HG02852 (cell line): ENCODE results near the gene PSAP.

Experiments
- ATAC-seq: cut with Tn5 transposase; IDR thresholded peaks from one replicate; pipeline ENCODE4 v1.9.1; 2021; ENCODE audit warnings: mild to moderate bottlenecking, moderate library complexity; ENCODE audit not compliant: unreplicated experiment

PSAP gene

GRCh38 chr10:71811351-71811750 is 39.7 kb downstream of the PSAP start:
- ATAC-seq = no peak

DNA sequence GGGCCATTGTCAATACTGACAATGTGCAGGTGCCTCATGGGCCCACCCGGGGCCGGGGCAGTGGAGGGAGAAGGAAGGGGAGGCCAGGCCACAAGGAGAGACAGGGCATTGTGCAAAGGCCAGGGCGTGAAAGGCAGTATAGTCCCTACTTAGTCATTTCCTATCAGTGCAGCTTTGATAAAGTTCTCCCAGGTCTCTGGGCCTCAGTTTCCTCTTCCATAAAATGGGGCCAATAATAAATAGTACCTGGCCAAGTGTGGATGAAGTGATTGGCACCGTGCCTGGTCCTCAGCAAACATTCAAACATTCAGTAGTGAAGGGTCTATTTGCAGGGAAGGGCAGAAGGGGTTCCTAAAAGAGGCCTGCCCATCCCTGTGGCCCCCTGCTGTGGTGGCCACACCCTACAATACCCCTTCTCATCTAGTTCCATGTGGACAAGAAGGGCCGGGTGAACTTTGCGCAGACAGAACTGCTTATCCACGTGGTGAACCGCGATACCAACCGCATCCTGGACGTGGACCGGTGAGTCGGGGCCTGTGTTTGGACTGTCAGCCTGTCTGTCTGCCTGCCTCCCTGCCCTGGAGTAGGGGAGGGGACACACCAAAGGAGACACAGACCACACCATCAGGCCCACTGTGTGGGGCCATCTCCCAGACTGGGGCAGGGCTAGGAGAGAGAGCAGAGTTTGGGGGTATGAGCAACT is 40.9 kb downstream of the PSAP start:
- no peak for ATAC-seq

DNA sequence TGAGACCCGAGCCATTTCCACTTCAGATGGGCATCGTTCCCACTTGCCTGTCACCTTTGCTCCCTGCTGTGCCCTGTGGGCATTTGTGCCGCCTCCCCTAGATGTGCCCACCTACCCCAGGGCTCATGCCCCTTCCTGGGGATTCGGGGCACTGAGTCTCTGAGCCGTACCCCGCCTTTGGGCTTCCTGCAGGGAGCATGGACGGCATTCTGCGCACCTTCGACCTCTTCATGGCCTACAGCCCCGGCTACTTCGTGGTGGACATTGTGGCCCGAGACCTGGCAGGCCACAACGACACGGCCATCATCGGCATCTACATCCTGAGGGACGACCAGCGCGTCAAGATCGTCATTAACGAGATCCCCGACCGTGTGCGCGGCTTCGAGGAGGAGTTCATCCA is 41.4 kb downstream of the PSAP start:
- ATAC-seq = no peak

- ATAC-seq = no peak
These were observed 43.2 kb downstream of the PSAP start for GRCh38 chr10:71807557-71808510.

DNA sequence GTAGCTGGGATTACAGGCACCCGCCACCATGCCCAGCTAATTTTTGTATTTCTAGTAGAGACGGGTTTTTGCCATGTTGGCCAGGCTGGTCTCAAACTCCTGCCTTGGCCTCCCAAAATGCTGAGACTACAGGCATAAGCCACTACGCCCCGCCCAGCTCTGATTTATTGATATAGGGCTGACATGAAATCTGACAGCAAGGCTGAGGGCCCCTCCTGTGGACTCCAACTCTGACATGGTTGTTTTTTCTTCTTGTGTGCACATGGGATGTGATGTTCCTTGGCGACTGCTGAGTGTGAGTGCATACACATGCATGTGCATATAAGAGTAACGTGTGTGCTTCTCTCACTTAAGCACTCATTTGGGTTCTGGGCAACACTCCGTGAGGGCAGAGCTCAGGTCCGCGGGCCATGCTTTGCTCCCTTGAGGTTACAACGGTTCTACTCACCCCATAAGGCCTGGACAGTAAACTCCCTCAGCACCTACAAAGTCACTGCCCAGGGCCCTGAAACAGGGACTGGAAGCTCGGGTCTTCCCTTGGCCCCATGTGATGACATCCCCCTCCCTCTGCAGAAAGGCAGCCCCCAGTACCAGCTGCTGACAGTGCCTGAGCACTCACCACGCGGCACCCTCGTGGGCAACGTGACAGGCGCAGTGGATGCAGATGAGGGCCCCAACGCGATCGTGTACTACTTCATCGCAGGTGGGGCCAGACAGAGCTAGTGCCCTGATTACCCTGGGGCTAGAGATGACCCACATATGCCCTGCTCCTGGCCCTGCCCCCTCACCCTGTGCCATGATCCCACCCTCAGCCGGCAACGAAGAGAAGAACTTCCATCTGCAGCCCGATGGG is 44.1 kb downstream of the PSAP start:
- ATAC-seq = no peak

DNA sequence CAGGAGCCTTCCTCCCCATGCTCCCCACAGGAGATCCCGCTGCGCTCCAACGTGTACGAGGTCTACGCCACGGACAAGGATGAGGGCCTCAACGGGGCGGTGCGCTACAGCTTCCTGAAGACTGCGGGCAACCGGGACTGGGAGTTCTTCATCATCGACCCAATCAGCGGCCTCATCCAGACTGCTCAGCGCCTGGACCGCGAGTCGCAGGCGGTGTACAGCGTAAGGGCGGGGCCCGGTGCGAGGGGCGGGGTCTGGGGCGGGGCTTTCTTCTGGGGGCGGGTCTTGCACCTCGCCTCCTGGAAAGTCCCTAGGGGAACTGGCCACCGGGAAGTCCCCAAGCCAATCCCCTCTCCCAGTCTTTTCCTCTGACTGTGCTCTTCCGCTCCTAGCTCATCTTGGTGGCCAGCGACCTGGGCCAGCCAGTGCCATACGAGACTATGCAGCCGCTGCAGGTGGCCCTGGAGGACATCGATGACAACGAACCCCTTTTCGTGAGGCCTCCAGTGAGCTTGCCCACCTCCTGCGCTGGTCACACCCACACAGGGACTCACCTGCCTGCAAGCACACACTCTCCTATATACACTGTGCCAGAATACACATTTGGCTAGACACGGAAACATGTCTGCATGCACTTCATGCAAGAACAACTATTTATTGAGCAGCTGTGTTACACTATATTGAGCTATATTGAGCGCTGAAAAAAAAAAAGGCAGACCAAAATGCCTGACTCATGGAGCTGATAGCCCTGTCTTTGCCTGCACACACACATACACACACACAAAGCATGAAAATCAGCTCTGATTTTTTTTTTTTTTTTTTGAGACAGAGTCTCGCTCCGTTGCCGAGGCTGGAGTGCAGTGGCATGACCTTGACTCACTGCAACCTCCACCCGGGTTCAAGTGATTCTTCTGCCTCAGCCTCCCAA is 45.0 kb downstream of the PSAP start:
- ATAC-seq = no peak

DNA sequence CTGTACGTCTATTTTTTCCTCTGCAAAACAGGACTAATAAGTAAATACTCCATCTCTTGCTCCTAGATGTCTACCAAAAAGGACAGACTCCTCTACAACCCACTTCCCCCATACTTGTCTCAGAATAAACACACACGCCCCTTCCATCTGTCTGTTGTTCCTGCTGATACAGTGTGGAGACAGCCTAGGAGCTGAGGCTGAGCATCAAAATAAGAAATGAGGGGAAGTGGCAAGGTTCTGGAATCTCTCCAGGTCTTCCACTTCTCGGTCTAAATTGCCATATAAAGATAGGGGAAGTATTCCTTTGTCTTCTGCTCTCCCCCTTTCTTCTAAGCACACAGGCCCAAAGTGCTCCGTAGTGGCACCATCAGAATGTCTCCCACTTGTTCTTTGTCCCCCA is 47.0 kb downstream of the PSAP start:
- ATAC-seq = no peak

DNA sequence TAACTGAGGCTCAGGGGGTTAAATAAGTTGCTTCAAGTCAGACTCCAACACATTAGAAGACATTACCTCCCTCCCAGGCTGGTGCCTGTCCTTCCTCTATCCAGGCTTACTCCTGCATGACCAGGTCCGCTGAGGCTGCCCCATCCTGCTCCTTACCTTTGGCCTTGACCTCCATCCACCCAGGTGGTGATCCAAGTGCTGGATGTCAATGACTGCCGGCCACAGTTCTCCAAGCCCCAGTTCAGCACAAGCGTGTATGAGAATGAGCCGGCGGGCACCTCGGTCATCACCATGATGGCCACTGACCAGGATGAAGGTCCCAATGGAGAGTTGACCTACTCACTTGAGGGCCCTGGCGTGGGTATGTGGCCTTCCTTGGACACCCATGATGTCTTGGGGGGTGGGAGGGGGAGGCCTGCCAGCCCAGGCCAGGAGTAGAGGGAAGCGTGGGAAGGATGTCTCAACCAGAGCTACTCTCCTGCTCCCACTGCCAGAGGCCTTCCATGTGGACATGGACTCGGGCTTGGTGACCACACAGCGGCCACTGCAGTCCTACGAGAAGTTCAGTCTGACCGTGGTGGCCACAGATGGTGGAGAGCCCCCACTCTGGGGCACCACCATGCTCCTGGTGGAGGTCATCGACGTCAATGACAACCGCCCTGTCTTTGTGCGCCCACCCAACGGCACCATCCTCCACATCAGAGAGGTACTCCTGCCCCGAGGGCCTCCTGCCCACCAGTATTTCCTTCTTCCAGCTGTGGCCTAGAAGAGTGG is 48.1 kb downstream of the PSAP start:
- ATAC-seq = no peak

DNA sequence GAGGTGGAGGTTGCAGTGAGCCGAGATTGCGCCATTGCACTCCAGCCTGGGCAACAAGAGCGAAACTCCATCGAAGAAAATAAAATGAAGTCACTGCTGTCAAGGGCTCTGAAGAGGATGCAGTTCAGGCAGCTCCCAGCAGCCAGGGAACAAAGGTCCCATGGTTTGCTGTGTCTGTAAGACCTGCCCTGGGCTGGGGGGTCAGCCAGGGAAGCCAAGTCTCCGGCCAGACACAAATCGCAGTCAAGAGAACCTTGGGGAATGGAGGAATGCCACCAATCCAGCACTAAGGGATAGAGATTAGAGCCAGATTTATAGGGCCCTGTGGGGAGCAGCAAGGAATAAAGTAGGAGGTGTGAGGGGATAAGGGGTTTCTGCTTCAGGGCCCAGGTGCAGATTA is 48.8 kb downstream of the PSAP start:
- no peak for ATAC-seq

GRCh38 chr10:71801361-71801760 is 49.7 kb downstream of the PSAP start:
- ATAC-seq = peak; percentile 75

DNA sequence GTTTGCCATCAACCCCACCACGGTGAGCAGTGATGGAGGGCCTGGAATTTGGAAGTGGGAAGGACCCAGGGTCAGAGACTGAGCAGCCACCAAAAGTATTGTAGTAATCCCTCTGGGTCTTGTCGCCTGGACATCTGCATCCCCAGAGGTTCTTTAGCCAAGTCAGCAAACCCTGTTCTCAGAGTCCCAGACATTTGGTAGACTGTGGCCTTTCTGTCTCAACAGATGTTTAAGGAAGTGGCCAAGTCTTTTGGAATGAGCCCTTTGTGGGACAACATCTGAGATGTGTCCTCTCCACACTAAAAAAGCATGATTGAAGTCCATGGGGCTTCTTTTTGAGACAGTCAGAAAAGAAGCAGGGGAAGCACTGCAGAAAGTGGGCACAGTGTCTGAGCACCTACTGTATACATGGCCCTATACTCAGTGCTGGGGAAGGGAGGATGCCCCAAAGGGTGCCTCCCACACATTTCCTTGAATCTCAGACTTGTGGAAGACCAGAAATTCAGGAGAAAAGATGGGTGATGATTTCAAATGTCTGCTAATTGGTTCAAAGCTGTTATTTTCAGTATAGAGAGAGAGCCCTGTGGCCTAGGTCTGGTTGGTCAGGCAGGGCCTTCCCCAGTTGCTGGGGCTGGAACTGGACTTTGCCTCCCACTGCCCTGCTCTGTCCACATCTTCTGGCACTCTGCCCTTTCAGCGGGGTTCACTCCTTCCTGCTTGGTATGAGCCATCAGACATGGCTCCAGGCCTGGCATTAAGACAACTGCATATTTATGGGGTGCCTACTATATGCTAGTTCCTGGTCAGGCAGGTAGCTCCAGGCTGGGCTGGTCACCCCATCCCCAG is 51.2 kb downstream of the PSAP start:
- ATAC-seq = no peak

GRCh38 chr10:71799112-71799511 is 51.9 kb downstream of the PSAP start:
- ATAC-seq = no peak

DNA sequence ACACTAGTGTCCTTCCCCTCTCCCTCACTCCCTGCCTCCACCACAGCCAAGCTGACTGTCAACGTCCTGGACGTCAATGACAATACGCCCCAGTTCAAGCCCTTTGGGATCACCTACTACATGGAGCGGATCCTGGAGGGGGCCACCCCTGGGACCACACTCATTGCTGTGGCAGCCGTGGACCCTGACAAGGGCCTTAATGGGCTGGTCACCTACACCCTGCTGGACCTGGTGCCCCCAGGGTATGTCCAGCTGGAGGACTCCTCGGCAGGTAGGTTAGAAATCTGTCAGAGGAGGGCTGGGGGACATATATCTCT is 52.8 kb downstream of the PSAP start:
- ATAC-seq = no peak

- ATAC-seq = no peak
These were observed 53.3 kb downstream of the PSAP start for GRCh38 chr10:71797533-71798307.

GRCh38 chr10:71796749-71797405 is 54.2 kb downstream of the PSAP start:
- no peak for ATAC-seq

GRCh38 chr10:71795248-71795647 is 55.8 kb downstream of the PSAP start:
- no peak for ATAC-seq

- ATAC-seq = no peak
These were observed 60.2 kb downstream of the PSAP start for GRCh38 chr10:71790749-71791440.
